Fibroblast of mammary gland (primary cell): ENCODE data around the gene DNAH17.

Experiments
- DNase-seq: peaks from one replicate; pipeline ENCODE4 v3.0.0-alpha.2; 2010; ENCODE audit warnings: low read depth
- H3K4me3 ChIP-seq: 2 replicates; pipeline ENCODE4 v1.5.1; 2011; ENCODE audit warnings: low read depth, mild to moderate bottlenecking, low read length, moderate library complexity; ENCODE audit not compliant: control insufficient read depth
- TF ChIP-seq, protein P1 (sequence below): conservative IDR thresholded peaks from 2 replicates; pipeline ENCODE4 v1.5.1; 2011; ENCODE audit warnings: low read depth, low read length, inconsistent platforms; ENCODE audit not compliant: control insufficient read depth, insufficient read depth

The DNAH17 gene

DNA sequence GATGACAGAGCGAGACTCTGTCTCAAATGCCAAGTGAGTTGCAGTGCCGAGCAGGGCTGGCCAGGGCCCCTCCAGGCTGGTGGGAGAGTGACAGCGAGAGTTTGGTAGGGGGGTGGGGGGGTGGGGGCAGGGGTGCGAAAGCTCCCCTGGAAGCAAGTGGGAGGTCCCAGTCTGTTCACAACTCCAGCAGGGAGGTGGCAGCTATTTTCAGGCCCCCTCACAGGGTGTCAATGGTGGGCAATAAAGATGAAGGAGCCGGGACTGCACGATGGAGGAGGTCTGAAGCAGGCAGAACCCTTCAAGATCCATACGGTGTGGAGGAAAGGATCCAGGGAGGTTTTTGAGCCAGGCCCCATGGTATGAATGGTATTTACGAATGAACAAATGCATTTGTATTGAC is 115.0 kb downstream of the DNAH17 start:
- no peak for DNase-seq
- TF ChIP-seq, protein P1, sequence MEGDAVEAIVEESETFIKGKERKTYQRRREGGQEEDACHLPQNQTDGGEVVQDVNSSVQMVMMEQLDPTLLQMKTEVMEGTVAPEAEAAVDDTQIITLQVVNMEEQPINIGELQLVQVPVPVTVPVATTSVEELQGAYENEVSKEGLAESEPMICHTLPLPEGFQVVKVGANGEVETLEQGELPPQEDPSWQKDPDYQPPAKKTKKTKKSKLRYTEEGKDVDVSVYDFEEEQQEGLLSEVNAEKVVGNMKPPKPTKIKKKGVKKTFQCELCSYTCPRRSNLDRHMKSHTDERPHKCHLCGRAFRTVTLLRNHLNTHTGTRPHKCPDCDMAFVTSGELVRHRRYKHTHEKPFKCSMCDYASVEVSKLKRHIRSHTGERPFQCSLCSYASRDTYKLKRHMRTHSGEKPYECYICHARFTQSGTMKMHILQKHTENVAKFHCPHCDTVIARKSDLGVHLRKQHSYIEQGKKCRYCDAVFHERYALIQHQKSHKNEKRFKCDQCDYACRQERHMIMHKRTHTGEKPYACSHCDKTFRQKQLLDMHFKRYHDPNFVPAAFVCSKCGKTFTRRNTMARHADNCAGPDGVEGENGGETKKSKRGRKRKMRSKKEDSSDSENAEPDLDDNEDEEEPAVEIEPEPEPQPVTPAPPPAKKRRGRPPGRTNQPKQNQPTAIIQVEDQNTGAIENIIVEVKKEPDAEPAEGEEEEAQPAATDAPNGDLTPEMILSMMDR = no peak
- H3K4me3 ChIP-seq = no peak overlapping the region

DNA sequence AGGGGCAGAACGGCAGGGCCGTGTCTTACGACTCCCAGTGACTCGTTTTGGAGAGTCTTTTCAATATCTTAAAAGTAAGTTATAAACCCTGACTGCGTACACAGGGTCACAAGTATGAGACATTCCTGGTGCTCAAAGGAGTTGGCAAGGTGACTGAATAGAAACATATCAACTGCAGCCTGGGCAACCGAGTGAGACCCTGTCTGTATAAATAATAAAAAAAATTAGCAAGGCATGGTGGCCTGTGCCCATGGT is 115.5 kb downstream of the DNAH17 start:
- TF ChIP-seq, protein P1 = no peak
- no peak for DNase-seq
- no peak overlapping the region for H3K4me3 ChIP-seq

DNA sequence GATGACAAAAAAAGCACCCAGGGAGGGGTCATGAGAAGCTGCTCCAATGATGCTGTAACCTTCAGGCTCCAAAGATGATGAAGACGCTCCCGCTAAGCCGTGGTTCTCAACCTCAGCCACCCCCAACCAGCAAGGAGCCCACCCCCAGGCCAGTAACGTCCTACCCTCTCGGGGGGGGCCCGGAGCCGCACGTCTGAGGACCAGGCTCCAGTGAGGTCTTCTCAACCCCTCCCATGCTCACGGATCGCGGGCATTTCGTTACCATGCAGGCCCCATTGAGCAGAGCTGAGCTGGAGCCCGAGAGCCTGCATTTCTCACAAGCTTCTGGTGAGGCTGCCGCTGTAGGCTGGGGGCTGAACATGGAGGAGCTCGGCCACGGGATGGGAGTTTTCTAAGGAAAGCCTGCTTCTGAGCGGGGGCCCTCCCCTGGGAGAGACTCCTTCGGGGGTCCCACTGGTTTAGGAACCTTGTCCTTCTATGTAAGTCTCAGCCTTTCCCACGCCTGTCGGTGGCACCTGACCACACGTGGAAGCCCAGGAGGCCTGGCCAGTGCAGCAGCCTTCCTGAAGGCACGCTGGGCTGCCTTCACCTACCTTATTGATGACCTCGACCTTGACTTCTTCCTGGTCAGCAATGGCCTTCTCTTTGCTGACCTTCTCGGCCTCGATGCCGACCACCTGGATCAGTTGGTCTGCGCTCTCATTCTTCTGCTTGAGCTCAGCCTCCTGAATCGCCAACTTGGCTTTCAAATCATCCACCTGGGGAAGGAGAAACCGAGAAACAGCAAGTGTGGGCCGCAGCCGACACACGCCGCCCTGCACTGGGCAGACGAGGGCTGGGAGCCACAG is 116.0 kb downstream of the DNAH17 start:
- no peak for DNase-seq
- no peak overlapping the region for H3K4me3 ChIP-seq
- TF ChIP-seq, protein P1 = no peak

DNA sequence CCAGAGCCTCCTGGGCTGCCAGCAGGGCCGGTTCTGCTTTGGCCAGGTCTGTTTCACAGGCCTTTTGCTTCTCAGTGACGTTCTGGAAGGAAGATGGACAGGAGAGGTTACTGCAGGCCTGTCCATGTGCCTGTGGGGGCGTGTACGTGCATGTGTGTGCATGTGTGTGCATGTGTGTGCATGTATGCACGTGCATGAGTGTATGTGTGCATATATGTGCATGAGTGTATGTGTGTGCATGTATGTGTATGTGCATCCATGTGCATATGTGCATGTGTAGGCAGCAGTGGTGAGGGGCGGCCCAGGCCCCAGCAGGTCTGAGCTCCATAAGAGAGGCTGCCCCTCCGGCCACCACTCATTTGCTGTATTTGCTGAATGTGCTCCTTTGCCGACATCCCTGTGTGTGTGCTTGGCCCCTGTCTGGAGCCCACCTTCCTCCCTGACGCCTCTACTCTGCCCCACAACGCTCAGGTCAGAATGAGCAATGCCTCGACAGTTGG is 117.0 kb downstream of the DNAH17 start:
- DNase-seq = no peak
- TF ChIP-seq, protein P1 = no peak
- H3K4me3 ChIP-seq = no peak overlapping the region

DNA sequence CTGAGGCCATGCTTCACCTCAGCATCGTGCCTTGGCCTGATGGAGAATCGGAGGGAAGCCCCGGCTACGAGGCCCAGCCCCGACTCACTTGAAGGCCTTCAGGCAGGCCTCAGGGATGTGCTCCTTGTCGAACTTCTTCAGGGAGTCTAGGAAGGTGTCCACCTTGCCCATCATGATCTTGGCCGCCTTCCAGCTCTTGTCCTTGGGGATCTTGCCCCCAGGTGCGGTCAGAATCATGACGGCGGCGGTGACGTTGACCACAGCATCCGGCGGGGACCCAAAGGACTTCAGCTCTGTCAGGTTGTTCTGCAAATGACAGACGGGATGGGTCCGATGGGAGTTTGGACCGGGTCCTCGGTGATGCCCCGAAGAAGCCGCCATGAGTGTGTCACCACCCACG is 117.5 kb downstream of the DNAH17 start:
- H3K4me3 ChIP-seq = no peak overlapping the region
- TF ChIP-seq, protein P1 = no peak
- no peak for DNase-seq

DNA sequence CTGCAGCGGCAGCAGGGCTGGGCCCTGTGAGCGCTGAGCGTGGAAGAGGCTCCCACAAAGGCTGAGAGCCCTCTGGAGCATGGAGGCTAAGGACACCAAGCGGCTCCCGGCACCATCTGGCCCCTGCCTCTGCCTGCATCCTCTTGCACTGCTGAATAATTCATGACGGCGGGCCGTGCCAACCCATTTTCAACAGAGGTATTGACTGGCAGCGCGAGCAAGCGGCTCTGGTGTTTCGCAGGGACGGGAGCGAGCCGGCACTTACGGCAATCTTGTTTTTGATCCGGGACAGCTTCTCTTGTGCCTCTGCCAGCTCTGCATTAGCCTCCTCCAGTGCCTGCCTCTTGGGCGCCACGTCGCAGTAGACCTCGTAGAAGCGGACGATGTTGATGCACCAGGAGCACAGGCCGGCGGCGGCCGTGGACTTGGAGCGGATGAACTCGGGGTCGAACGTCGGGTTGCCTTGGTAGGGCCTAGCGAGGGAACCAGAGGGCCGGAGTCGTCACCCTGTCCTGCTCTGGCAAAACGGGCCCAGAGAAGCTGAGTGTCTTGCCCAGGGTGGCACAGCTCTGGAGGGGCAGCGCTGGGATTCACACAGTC is 118.4 kb downstream of the DNAH17 start:
- H3K4me3 ChIP-seq = no peak overlapping the region
- DNase-seq = no peak
- TF ChIP-seq, protein P1 = no peak
